HG03520 (cell line): ENCODE measurements around the gene GAPDH.
"Not testable (repeated sequence)": the region's sequence is repeated elsewhere in the genome, so short reads cannot be mapped to it uniquely, and the experiment has no call there.

Experiments used
- ATAC-seq: cut with Tn5 transposase; IDR thresholded peaks from one replicate; pipeline ENCODE4 v1.9.1; 2021; ENCODE audit warnings: mild to moderate bottlenecking, moderate library complexity; ENCODE audit not compliant: unreplicated experiment

GAPDH gene

DNA sequence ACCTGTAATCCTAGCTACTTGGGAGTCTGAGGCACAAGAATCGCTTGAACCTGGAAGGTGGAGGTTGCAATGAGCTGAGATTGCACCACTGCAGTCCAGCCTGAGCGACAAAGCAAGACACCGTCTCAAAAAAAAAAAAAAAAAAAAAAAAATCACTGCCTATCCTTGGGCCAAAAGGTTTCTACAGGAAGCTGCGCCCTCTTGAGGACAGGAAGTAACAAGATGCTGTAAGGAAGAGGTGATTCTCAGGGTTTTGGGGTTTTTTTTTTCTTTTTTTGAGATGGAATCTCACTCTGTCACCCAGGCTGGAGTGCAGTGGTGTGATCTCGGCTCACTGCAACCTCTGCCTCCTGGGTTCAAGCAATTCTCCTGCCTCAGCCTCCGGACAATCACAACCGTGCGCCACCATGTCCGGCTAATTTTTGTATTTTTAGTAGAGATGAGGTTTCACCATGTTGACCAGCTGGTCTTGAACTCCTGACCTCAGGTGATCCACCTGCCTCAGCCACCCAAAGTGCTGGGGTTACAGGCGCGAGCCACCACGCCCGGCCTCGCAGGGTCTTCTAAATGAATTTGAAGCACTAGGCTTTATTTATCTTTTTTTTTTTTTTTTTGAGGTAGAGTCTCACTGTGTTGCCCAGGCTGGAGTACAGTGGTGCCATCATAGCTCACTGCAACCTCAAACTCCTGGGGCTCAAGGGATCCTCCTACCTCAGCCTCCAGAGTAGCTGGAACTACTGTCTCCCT lies 23.9 kb downstream of the GAPDH start:
- ATAC-seq: not testable (repeated sequence)

DNA sequence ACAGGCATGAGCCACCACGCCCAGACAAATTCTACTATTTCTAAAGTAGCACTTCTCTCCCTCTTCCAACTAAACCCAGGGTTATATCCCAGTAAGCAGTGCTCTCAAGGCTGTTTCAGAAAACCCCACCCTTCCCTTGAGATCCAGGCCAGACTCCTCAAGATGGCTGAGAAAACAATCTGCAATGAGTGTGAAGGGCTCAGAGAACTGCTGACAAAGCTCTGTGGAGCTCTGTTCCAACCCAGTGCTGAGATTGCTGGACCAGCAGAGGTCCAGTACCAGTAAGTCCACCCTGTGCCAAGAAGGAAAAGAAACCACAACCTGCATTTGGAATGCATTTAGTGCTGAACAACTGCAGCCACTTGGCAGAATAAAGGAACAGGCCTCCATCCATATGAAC lies 25.2 kb downstream of the GAPDH start:
- no peak for ATAC-seq

DNA sequence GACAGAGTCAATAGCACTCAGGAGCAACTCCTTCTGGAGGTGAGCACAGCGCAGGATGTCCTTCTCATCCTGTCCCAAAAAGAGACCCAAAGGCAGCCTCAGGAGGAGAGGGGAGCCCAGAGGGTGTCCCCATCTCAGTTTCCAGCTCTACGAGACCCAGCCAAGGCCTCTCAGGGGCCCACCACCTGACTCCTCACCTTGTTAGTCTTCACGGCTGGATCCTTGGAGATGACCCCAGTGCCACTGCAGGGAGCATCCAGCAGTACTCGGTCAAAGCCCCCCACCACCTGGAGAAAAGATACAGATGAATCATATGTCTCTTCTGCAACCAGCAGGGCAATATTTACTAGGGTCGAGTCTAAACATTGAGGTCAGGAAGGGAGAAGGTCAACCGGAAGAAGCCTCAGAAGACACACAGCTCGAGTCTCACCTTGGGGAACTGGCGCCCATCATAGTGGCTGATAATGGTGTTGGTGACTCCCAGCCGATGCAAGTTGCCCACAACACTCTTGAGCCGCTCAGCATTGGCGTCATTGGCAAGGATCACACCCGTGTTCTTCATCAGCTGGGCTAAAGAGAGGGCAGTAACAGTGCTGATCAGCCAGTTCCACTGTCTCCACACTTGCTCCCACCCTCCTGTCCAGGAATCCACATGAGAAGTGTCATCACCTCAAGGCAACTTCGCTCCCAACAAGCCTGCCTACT lies 26.3 kb downstream of the GAPDH start:
- no peak for ATAC-seq

DNA sequence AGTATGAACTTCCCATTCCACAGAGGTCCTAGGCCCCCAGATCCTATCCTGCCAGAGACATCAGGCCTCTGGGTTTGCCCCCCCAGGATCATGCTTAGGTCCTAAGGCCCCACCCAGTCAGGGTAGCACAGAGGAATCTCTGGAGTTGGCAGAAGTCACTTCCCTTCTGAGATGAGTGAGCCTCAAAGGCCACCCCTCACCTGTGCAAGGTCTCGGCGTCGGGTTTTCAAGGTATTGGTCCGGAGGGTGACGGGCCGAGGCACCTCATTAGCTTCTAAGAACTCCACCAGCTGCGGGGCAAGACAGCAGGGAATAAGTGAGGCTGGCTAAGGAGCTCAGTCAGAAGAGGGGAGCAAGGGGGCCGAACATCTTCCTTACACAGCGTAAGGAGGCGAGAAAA lies 28.6 kb downstream of the GAPDH start:
- ATAC-seq: no peak

DNA sequence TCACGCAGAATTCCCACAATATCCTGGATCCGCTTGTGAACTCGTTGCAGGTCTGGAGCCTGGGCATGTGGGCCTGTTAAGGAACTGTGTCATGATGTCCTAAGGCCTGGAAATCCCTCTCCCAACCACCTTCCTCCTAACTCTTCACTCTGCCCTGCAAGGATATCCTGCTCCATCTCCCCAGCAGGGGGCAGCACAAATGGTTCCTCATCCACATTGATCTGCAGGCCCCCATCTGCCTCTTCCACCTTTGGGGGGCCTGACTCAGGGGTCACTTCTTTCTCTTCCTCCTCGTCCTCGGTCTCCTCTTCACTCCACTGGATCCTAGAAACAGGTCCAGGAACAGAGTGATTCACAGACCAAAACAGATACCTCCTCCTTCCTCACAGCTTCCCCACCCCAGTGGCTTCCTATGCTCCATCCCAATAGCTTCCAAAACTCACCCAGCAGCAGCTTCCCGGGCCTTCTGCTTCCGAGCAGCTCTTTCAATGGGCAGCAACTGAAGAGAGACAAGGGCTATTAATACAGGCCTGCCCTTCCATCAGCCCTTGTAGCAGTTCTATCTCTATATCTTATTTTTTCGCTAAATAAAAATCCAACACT lies 29.2 kb downstream of the GAPDH start:
- no peak for ATAC-seq

DNA sequence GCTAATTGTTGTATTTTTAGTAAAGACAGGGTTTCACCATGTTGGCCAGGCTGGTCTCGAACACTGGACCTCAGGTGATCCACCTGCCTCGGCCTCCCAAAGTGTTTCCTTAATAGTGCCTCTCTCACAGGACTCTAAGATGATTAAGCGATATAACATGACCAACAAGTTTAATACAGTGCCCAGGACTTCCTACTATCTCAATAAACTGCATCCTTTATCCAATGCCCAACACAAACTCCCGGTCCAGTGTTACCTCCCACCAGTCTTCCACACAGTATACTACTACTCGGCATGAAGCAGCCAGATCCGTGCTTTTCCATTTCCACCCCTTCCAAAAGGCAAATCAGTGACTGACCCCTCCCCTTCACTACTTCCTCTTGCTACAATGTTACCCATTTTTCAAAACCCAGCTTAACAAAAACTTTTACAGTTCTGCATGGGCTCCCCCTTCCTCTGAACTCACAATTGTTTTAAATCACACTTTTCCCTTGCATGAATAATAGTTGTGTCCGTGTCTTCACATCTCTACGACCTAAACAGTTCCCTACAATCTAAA lies 32.9 kb downstream of the GAPDH start:
- no peak for ATAC-seq

DNA sequence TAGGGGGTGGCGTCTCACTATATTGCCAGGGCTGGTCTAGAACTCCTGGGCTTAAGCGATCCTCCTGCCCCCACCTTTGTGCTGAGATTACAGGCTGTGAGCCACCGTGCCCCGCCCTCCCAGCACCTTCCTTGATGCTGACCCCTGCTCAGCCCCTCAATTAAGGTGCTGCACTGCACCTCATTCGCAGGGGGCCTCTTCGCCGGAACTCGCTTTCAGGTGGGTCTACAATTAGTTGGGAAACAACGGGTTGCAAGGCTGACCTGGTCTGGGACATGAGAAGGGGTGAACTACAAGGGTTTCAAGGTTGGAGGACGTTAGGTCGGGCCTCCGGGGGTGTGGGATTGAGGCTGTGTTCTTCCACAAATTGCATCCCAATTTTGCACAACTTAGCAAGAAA lies 35.0 kb downstream of the GAPDH start:
- no peak for ATAC-seq

DNA sequence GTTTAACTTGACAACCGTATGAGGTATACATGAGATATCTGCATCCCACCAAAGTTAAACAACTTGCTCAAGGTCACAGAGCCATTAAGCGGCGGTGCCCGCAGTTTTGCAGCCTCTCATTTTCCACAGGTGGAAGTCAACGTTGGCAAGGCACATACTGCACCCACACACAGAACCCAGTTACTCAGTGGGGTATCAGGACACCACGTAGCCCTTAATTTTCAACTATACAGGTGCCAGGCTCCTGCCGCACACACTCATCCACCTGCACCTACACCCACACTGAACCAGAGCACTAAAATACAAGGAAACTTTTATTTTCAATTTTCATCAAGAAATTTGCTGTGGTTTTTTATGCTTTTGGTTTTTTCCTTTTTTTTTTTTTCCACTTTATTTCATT lies 35.5 kb downstream of the GAPDH start:
- no peak for ATAC-seq

DNA sequence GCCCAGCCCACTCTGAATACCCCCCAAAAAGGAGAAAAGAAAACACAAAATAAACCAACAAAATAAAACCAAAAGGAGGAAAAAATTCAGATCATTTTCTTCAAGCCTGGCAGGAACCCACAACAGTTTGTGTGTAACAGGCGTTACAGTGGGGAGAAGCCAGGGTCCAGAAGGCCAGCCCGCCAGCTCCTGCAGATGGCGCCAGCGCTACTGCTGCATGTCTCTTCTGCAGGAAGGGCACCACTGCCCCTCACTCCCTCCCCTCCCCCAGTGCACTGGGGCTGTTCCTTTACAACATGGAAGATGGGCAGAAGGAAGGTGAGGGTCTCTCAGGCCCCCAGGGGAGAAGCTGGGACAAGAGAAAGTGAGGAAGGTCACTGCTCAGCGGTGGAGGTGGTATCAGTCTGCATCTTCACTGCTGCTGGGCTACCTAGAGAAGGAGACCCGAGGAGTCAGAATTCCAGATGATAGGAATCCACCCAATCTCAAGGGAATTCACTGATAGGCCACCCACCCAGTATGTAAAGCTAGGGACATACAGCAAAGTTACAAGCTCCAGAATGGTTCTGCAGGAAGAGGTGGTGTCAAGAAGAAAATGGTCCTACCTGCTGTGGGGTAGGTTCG lies 36.1 kb downstream of the GAPDH start:
- ATAC-seq: no peak

DNA sequence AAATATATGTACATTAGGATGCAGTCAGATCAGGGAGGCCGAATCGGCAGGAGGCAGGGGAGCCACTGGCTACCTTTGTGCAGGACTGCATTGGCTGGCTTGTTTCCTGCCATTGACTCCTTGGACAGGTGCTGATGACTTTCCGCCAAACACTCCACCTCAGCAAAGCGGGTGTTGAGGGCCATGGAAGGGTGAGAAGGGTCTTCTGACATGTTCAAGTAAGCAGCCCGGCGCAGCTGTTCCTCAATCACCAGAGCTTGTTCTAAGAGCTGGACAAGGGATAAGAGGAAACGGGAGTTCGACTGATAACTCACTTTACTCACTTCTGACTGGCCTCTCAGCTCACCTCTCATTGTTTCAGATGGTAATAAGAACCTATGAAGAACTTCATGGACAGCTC lies 38.7 kb downstream of the GAPDH start:
- ATAC-seq: no peak

DNA sequence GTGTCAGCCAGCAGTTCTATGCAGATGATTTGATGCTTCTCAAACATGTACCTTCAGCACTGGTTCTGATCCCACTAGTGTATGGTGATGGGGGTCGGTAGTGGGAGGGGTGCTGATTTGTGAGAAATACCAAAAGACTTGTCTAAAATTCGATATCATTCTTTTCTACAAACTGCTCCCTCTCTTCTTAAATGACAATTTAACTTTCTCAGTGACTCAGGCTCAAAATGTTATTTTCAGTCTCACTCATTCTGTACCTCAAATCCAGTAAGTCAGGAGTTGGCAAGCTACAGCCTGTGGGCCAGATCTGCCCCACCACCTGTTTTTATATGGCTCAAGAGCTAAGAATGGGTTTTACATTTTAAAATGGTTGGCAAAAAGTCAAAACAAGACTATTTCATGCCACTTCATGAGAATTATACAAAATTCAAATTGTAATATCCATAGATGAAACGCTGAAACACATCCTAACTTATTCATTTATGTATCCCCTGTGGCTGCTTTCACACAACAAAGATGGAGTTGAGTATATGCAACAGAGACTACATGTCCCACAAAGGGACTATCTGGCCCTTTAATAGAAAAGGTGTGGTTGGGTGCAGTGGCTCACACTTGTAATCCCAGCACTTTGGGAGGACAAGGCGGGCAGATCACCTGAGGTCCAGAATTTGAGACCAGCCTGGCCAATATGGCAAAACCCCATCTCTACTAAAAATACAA lies 40.4 kb downstream of the GAPDH start:
- no peak for ATAC-seq

DNA sequence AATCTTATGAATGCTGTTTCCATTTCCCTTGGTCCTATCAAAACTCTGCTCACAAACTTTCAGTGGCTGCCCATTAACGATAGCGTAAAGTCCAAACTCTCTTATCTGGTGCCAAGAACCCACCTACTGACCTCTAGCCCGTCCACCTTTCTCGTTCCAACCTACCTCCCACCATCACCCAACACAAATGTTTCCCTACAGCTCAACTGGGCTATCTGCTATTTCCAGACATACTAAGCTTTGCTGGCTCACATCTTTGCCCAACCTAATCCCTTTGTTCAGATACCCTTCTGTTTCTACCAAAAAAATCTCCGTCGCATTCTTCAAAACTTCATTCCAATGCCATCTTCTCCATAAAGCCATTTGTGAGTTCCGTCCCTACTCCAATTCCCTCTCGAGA lies 41.3 kb downstream of the GAPDH start:
- no peak for ATAC-seq

DNA sequence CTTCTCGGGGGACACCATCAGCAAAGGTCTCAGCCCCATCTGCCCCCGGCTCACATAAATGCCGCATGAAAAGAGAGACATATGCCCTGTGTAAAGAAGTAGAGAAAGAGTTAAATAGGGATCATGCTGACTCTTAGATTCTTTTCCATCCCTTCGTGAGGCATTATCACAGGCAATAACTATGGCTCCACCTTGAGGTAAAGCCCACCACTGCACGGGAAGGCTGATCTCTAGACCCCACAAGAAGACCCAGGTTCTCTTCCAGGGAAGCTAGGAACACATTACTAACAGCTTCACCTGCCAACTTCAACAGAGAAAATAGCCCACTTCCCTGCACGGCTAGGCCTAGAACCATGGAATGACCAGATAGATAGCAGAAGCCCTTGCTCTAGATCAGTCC lies 47.9 kb downstream of the GAPDH start:
- ATAC-seq: no peak

DNA sequence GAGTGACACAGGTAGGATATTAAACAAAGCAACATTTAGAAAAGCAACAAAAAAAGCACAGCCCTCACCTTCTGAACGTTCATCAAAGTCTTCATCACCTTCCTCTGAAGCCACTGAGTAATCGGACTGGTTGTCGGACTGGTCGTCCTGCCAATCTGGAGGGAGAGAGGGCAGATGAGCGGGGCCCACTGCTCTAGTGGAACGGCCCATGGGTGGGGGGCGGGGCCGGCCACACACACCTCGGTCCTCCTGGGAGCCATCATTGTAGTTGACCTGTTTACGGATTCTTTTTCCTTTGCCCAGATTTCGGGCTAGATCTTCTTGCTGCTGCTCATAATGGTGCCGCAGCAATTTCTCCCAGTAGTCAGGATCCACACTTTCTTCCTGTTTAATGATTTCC lies 48.6 kb downstream of the GAPDH start:
- ATAC-seq: no peak

DNA sequence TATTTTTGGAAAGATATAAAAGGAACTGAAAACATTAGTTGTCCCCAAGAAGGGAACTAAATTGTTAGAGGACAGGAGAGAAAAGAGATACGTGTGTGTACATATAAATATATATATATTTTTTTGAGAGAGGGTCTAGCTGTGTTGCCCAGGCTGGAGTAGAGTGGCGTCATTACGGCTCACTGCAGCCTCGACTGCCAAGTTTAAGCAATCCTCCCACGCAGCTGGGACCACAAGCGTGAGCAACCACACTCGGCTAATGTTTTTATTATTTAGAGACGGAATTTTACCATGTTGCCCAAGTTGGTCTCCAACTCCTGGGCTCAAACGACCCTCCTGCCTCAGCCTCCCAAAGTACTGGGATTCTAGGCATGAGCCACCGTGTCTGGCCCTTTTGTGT lies 50.0 kb downstream of the GAPDH start:
- no peak for ATAC-seq

DNA sequence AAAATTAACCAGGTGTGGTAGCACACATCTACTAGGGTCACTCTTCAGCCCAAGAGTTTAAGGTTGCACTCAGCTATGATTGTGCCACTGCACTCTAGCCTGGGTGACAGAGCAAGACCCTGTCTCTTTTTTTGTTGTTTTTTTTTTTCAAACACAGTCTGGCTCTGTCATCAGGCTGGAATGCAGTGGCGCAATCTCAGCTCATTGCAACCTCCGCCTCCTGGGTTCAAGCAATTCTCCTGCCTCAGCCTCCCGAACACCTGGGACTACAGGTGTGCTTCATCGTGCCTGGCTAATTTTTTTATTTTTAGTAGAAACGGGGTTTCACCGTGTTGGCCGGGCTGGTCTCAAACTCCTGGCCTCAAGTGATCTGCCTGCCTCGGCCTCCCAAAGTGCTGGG lies 52.3 kb downstream of the GAPDH start:
- ATAC-seq: not testable (repeated sequence)
